CD4-positive, alpha-beta T cell treated with Interleukin-21 for 1 hour (primary cell): Measurements from ENCODE around the gene CAPN11.
"Not testable (repeated sequence)": the region's sequence is repeated elsewhere in the genome, so short reads cannot be mapped to it uniquely, and the experiment has no call there.

ENCODE experiments used
- DNase-seq: peaks from one replicate; pipeline ENCODE4 v3.0.0-alpha.2; 2020

CAPN11 gene

DNA sequence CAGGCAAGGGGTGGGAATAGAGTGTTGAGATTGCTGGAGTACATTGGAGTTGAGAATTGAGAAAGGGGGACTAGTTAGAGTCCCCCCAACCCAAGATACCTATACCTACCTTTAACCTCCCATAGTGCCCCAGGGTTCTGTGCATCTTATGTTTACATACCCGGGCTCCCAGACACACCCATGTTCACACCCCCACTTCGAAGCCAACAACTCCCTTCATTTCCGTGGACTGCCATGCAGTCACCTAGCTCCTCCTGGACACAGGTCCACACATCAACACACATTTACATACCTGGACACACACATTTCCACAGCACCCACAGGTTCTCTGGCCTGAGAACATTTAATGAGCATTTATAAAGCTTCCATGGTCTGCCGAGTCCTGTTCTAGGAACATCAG lies 26.1 kb upstream of the CAPN11 start:
- DNase-seq, result no peak

DNA sequence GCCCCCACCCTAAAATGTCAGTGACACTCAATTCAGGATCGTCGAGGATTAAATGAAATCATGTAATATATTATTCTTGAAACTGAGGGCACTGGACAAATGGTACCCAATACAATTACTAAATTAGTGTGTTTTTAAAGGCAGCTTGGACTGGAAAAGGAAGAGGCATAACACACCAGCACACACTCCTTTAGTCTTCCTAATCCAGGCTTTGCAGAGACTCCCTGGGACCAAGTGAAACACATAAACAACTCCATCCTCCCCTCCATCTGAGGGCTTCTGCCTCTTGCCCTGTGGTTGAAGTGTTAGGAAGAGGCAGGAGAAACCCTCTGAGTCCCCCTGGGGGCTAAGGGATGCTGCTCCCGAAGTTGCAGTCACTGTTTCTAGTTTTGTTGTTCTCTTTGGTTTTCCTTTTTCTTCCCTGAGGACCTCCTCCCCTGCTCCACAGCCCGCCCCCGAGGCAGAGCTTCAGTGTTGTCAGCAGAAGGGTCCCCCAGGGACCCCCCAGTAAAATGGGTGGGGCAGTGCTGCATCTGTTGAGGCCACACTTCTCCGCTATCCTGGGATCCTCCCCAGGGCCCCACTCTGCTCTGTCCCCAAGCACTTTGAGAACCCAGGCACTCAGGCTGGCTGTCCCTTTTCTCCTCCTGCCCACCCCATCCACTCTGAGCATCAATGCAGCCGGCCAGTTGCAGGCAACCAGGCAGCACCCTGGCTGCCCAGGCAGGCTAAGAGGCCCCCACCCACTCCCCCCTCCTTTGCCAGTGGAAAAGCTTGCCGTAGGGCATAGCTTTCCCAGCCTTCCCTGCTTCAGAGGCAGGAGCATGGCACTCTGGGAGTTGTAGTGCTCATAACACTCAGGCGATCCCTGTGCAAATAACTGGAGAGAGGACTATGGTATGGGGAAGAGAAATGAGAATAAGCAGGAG lies 25.4 kb upstream of the CAPN11 start:
- DNase-seq, result no peak

DNA sequence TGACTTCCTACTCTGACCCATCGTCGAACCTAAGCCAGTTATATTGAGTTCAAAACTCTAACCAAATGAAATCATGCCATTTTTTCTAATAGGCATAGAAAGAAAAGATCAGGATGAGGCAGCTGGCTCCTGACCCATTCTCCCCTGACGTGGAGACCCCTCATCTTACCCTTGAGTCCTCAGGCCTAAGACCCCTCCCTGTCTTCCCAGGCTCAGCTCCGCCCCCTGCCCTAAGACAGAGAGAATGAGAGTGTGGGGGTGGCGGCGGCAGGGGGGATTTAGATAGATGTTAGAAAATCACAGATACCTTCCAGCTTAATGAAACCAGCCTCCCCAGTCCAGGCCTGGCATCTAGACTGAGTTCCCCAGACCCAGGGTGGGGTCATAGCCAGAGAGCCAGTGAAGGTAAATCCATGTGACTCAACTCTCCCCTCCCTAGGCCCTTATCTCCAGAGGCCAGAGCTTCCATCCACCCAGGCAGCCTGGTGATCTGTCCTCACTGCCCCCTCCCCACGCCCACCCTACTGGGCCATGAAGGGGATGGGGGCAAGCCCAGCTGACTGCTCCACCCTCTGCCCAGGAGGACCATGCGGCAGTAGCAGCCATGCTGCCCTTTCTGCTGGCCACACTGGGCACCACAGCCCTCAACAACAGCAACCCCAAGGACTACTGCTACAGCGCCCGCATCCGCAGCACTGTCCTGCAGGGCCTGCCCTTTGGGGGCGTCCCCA lies 24.5 kb upstream of the CAPN11 start:
- no peak for DNase-seq

DNA sequence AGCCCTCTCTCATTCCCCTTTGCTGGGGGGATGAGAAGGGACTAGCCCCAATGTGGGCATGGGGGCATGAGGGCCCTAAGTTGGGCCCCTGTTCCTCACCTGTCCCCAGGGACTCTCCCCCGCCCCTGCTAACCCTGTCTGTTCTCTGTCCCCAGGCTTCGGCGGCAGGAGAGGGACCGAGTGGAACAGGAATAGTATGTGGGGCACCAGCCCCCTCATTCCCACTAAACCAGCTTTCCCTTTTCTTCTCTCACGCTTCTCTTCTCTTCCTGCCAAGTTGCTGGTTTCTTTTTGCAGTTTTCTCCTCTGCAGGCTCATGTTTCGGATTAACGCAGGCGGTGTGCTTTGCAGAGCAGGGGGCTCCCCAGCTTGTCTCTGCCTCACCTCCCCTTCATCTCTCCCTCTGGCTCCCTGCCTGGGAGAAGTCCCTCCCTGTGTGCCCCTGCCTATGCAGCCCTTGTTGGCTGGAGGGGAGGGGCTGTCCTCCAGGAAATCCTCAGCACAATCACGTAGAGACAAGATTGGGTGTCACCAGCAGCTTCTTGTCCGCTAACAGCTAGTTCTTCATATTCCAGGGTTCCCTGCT lies 23.4 kb upstream of the CAPN11 start:
- no peak for DNase-seq

DNA sequence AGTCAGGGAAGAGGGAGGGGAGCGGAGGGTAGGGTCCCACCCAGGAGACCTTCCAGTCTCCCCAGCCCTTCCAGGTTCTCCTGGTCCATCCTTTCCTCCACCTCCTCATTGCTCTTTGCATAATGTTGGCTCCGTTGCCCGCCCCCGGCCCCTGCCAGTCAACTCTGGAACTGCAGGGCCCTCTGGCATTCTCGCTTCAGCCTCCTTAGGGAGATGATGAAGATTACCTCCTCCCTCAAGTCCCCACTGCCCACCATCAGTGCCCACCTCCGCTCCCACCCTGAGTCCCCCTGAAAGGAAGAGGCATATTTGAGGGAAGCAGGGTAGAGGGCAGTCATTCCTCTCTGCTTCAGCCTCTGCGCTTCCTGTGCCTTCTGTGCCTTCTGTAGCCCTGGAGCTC lies 22.7 kb upstream of the CAPN11 start:
- no peak for DNase-seq

DNA sequence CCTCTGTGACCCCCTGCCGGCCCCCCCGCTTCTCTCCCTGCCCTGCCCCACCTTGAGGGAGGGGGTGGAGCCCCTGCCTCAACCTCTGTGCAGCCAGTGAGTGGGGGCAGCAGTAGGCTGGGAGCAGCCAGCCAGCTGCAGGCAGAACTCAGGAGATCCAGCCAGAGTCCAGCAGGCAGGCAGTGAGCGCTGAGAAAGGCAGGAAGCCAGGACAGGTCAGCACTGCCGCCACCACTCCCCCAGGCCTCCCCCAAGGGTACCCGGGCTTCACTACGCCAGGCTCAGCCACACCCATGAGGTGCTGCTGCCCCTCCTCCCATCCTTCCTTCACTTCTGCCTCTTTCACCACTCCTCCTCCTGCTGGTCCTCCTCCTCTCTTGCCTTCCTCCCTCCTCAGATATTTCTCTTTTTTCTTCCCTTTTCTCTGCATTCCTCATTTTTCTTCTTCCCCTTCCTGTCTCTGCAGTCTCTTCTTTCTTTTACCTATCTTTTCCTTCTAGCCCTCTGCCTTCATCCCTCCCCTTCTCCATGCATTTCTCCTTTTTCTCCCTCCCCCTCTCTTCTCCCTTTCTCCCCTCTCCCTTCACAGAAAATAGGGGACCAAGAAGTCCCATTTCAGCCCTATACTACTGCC lies 19.8 kb upstream of the CAPN11 start:
- DNase-seq, result no peak

DNA sequence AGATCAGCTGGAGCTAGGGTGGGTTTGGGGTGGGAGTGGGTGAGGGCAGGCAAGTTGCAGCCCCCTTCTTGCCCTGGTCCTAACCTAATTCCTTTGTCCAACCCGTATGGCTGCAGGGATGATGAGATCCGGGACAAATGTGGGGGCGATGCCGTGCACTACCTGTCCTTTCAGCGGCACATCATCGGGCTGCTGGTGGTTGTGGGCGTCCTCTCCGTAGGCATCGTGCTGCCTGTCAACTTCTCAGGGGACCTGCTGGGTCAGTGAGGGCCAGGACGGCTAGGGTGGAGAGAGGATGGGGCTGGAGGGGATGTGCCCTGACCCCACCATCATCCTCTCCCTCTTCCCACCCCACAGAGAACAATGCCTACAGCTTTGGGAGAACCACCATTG lies 19.3 kb upstream of the CAPN11 start:
- DNase-seq, result no peak

DNA sequence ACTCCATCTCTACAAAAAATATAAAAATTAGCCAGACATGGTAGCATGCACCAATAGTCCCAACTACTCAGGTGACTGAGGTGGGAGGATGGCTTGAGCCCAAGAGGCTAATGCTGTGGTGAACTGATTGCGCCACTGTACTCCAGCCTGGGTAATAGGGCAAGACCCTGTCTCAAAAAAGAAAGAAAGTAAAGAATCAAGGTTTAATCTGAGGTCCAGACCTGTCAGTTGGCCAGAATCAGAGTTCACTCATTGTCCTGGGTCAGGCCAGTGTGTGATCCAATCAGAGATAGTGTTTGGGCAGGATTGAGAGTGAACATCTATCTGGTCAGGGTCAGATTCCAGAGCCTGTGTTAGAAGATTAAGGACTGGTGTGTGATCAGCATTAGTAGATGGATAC lies 15.8 kb upstream of the CAPN11 start:
- no peak for DNase-seq

DNA sequence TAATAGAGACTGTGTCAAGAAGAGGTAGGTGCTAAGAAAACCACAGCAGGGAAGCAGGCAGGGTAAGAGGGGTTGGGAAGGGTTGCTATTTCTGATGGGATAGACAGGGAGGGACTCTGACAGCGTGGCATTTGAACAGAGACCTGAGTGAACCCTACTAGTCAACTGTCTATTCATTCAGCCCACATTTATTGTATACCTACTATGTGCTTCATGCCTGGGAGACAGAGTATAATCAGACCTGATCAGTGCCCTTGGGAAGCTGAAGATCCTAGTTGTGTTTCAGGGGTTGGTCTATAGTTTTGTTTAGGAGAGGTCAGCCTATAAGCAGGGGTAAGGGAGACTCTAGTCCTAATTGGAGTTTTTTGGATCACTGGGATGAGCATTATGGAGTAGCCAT lies 14.9 kb upstream of the CAPN11 start:
- DNase-seq, result no peak

DNA sequence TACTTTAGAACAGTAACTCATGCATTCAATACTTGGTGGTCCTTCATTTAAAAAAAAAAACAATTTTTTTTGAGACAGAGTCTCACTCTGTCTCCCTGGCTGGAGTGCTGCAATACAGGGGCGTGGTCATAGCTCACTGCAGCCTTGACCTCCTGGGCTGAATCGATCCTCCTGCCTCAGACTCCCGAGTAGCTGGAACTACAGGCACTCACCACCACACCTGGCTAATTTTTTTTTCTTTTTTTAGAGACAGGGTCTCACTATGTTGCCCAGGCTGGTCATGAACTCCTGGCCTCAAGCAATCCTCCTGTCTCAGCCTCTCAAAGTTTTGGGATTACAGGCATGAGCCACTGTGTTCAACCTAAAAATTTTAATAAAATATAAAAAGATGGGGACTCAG lies 14.1 kb upstream of the CAPN11 start:
- DNase-seq, result not testable (repeated sequence)

DNA sequence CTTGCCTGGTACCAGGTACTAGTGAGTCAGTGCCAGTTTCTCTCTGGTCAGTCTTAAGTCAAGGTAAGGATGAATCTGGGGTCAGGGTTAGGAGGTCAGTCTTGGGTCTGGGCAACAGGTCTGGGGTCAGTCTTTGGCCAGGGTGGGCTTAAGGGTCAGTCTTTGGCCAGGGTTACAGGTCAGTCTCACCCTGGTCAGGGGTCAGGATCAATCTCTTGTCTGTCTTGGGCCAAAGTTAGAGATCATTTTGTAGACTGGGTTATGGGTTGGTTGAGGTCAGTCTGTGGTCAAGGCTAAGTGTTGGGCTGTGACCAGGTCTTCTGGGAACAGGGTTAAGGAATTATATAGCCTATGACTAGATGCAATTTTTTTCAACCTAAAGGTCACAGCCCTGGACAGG lies 12.8 kb upstream of the CAPN11 start:
- DNase-seq, result no peak

DNA sequence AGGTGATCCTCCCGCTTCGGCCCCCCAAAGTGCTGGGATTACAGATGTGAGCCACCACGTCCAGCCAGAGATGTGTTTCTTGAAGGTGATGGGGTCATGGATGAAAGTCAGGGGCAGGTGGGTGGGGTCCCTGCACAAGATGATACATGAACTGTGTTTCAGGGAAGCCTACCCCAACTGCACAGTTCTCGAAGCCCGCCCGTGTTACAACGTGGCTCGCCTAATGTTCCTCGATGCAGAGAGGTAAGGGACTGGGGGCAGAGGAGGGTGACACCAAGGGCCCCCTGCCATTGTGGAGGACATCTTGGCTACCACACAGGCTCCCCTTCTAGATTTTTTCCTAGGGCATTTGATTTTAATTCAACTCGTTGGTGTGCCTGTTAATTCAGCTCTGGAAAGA lies 11.9 kb upstream of the CAPN11 start:
- DNase-seq, result no peak

DNA sequence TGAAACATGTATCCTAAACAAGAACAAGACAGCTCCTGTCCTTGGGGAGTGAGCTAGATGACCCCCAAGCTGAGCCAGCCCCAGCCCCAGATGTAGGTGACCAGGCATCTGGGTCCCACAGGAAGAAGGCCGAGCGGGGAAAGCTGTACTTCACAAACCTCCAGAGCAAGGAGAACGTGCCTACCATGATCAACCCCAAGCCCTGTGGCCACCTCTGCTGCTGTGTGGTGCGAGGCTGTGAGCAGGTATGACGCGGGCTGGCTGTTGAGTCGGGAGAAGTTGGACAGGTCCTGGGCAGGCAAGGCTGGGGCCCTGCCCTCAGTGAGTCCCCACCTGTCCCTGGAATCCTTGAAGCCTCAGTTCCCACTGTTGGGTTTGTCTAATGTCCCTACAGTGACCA lies 11.4 kb upstream of the CAPN11 start:
- no peak for DNase-seq

DNA sequence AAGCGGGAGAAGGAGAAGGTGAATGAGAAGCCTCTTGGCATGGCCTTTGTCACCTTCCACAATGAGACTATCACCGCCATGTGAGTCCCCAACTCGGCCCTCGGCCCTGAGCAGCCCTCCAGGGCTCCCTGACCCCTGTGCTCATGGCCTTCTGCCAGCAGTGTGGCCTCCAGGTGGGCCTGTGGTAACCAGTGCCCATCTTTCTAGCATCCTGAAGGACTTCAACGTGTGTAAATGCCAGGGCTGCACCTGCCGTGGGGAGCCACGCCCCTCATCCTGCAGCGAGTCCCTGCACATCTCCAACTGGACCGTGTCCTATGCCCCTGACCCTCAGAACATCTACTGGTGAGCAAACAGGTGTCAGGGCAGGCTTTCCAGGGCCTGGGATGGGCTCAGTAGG lies 10.3 kb upstream of the CAPN11 start:
- no peak for DNase-seq

DNA sequence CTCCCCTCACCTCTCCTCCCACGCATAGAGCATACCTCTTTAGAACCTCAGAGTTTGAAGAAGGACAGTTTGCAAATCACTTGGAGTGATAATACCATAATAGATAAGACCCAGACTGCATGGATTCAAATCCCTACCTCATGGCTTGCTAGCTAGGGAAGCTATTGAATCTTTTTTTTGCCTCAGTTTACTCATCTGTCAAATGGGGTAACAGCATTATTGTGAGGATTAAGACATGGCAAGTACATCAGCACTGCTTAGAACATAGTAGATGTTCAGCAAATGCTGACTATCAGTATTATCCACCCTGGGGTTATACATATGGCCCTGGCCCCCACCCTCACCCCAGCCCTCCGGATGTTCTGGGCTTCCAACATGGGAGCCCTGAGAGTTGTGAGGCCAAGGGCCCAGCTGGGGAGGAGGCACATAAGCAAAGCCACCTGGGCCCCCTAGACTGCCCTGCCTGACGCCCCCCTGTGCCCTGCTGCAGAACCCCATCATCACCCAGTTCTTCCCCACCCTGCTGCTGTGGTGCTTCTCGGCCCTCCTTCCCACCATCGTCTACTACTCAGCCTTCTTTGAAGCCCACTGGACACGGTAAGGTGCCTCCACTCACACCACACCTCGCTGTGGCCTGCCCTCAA lies 9.1 kb upstream of the CAPN11 start:
- no peak for DNase-seq

DNA sequence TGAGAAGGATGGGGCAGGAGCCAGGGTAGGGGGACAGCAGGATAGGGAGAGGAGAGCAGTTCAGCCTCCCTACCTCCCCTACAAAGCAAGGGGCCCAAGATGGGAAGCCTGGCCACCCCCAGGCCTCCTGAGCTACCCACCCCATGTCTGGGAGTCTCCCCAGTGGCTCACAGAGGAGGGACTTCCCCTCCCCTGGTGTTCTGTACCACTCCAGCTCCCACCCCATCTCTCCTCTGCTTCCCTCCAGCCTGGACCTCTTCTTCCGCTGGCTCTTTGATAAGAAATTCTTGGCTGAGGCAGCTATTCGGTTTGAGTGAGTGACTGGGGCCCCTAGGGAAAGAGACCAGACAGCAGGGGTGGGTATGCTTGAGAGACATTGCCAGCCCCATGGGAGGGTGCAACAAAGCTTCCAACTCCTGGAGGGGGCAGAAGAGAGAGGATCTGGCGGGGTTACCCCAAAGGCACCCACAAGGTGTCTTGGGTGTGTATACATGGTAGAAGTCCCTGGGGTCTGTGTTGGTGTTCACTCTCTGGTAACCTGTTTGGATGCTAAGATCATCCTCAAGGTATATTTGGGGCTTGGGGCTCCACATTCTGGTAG lies 8.2 kb upstream of the CAPN11 start:
- DNase-seq, result no peak

DNA sequence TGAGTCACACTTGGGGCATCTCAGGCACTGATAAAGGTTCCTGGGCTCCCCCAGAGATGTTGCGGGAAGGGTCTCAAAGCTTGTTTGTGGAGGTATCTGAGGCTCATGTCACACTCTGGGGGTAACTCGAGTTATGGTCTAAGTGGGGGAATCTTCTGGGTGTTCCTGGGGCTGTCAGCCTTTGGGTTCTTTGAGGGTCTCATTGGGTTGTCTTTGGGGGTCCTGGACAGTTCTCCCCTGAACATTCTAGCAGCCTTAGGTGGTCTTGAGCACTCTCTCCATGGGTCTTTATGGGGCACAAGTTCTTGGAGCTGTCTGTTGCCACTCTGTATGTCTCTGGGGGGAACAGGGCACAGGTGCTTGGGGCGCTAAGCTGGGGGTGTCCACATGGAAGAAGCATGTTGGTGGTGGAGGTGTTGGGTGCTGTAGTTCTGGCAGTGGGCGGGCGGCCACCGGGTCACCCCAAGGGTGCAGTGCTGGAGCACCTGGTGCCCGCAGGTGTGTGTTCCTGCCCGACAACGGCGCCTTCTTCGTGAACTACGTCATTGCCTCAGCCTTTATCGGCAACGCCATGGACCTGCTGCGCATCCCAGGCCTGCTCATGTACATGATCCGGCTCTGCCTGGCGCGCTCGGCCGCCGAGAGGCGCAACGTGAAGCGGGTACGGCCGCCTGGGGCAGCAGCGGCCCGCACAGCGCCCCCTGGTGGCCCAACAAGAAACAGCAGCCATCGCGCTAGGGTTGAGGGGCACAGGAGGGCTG lies 7.1 kb upstream of the CAPN11 start:
- DNase-seq, result peak; percentile 78

DNA sequence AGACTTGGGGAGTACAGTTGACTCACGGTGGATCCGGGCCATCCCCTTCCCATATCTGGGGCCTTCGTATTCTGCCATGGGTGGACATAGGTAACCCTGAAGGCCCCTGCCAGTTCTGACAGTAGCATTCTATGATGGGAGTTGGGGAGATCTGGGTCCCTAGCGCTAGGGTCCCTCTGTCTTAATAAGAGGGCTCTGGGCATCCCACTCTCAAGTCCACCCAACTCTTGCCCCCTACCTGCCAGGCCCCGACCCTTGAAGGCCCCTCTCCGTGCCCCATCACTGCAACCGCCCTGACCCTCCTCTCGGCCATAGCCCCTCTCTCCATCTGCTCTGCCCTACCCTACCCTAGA lies 6.5 kb upstream of the CAPN11 start:
- DNase-seq, result no peak

DNA sequence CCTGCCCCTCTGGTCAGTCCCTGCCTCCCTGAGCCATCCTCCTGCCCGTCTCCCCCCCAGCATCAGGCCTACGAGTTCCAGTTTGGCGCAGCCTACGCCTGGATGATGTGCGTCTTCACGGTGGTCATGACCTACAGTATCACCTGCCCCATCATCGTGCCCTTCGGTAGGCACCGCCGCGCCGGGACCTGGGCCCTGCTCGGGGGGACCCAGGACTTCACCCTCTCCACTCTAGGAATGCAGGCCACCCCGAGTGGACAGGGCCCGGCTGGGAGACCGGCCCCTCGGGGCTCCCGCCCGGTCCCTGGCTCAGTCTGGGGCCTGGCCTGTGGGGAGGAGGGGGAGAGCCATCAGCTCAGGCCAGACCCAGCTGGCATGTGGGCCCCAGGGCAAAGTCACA lies 6.1 kb upstream of the CAPN11 start:
- DNase-seq, result no peak

DNA sequence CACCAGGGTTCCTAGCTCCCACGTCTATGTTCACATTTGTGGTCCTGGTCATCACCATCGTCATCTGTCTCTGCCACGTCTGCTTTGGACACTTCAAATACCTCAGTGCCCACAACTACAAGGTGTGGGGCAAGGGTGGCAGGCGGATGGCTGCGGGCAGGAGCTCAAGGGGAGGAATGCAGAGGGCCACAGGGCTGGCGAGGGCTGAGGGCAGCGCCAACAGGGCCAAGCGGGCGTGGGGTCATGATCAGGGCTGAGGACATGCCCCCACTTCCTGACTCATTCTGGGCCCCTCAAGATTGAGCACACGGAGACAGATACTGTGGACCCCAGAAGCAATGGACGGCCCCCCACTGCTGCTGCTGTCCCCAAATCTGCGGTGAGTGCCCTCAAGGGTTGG lies 4.6 kb upstream of the CAPN11 start:
- no peak for DNase-seq

DNA sequence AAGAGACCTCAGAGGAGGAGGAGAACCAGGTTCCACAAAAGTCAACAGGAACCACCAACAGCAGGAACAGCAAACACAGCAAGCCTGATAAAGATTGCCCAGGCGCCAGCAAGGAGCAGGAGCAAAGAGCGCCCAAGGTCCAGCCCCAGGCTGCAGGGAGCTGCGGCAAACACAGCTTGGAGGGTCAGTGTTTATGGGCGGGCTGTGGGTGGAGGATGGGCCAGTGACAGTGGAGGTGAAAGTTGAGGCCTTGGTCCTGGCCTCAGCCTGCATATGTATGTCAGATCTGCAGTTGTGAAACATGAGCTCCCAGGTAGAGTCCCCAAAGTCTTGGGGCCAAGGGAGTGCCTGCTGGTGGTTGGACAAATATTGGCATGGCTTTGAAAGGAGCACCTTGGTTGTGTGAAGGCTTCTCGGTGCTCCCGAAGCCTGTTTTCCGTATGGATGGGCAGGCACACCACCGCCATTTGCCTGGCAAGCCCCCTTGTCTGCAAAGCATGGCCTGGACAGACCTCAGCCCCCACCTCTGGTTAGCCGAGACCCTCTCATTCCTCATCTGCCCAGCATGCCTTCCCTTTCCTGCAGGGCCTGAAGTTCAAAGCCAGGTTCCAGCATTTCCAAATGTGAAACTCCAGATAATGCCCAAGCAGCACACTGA lies 2.0 kb upstream of the CAPN11 start:
- no peak for DNase-seq
